OCI-LY3 (cell line): ENCODE results near the gene ESCO1.

Experiments
- EZH2phosphoT487 ChIP-seq: fragments of 200-600 bp; shearing (Covaris generic); IDR thresholded peaks from 2 replicates; pipeline ENCODE4 v1.6.1; 2018; ENCODE audit warnings: antibody characterized with exemption, mixed run types, low read depth
- TF ChIP-seq, protein P1 (sequence below): fragments of 200-600, 300-600 bp; sonication (generic); IDR thresholded peaks from 2 replicates; pipeline ENCODE4 v1.5.1; 2014; ENCODE audit warnings: antibody characterized with exemption, low read length, low read depth

DNA sequence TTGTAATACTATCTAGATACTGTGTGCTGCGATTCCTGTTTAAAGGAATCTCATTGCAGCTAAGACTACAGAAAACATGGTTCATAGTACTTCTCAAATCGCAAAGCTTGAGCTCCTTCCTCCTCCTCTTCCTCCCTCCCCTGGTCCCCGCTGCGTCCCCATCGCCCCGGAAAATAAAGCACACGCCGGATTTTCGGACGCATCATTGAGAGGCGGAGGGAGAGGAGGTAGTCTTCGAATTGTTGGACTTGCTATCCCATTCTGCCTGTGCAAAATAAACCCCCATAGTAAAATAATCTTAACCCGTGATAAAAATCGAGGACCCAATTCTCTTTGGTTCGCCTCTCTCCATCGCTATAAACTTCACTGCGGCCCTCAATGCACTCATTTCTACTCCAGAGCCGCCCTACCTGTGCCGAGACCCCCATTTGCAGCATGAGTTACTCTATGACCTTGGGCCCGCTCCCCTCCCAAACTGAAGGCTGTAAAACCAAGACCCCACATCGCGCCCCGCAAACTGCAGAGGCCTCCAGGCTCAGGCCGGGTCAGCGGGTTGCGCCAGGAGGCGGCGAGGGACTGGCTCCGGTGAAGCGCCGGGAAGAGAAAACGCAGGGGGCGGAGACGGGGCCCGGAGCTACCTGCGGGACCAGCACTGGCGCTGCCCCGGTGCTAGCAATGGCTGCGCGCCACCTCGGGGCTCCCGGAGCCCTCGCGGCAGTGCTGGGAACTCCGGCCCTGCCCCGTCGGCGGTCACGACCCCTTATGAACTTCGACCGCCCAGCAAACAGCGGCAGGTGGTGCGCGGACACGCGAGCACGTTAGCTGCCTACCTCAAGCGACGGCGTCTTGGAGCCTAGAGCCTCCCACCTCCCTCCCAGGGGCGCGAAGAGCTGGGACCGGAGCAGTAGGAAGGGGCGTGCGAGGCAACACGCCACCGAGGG, 649 bp downstream of the ESCO1 start:
- TF ChIP-seq, protein P1, sequence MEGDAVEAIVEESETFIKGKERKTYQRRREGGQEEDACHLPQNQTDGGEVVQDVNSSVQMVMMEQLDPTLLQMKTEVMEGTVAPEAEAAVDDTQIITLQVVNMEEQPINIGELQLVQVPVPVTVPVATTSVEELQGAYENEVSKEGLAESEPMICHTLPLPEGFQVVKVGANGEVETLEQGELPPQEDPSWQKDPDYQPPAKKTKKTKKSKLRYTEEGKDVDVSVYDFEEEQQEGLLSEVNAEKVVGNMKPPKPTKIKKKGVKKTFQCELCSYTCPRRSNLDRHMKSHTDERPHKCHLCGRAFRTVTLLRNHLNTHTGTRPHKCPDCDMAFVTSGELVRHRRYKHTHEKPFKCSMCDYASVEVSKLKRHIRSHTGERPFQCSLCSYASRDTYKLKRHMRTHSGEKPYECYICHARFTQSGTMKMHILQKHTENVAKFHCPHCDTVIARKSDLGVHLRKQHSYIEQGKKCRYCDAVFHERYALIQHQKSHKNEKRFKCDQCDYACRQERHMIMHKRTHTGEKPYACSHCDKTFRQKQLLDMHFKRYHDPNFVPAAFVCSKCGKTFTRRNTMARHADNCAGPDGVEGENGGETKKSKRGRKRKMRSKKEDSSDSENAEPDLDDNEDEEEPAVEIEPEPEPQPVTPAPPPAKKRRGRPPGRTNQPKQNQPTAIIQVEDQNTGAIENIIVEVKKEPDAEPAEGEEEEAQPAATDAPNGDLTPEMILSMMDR = no peak
- no peak for TF ChIP-seq EZH2phosphoT487
